ENCODE measurements around the gene CCDC43.
A peak's percentile ranks its signal among the peaks of the same experiment; 100 is the strongest.

DNA sequence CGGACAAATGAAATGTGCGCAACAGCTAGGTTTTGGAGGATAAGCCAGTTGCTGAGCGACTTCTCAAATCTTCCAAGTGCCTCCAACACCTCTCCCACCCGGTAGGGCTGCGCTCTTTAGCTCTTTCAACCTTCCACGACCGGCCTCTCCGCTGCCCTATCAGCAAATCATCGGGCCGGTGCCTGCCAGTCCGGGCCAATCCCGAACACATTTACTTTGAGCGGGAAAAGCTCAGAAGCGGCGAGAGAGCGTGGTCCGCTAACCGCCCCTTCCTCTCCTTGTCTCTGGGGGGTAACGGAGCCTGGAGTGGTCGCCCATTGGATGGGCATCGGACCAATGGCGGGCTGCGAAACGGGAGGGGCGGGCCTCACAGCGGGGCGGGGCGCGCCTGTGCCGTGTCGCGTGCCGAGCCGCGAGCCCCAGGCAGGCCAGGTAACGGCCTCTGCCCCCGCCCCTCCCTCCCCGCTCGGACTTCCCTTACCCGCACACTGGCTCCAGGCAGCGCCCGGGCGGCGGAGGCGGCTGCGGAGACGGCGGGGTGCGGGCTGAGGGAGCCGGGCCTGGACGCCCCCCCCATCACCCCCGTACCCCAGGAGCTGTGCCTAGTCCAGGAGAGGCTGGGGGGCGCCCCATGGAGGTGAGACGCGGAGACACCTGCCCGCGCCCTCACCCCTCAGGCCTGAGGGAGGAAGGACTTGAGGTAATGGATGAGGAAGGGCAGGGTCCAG lies 33.4 kb downstream of the CCDC43 start, which contains the start of gene MEIOC:
- TF ChIP-seq, protein P1, sequence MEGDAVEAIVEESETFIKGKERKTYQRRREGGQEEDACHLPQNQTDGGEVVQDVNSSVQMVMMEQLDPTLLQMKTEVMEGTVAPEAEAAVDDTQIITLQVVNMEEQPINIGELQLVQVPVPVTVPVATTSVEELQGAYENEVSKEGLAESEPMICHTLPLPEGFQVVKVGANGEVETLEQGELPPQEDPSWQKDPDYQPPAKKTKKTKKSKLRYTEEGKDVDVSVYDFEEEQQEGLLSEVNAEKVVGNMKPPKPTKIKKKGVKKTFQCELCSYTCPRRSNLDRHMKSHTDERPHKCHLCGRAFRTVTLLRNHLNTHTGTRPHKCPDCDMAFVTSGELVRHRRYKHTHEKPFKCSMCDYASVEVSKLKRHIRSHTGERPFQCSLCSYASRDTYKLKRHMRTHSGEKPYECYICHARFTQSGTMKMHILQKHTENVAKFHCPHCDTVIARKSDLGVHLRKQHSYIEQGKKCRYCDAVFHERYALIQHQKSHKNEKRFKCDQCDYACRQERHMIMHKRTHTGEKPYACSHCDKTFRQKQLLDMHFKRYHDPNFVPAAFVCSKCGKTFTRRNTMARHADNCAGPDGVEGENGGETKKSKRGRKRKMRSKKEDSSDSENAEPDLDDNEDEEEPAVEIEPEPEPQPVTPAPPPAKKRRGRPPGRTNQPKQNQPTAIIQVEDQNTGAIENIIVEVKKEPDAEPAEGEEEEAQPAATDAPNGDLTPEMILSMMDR (IDR thresholded peaks at IDR 0.05; ENCODE audit: extremely low read depth in 1 of 2, insufficient read depth in 1 of 2, low read depth in 1 of 2, low read length in 2 of 2): peak in 1 of 2 donors; percentile 10
- TF ChIP-seq POLR2AphosphoS5 (IDR thresholded peaks at IDR 0.05; ENCODE audit: insufficient read depth, low read depth, low read length): no peak
- peak; percentile 25 for TF ChIP-seq EZH2 (IDR thresholded peaks at IDR 0.05; ENCODE audit: borderline replicate concordance, low read depth, low read length, severe bottlenecking)
- TF ChIP-seq, protein P2, sequence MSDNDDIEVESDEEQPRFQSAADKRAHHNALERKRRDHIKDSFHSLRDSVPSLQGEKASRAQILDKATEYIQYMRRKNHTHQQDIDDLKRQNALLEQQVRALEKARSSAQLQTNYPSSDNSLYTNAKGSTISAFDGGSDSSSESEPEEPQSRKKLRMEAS (IDR thresholded peaks at IDR 0.05; ENCODE audit: insufficient read depth, insufficient read length): peak; percentile 43
- no peak for TF ChIP-seq JUN (IDR thresholded peaks at IDR 0.05; ENCODE audit: borderline replicate concordance, insufficient read depth, insufficient read length, low read depth)
- no peak for TF ChIP-seq POLR2A (IDR thresholded peaks at IDR 0.05; ENCODE audit: low read depth, low read length)

Measured in endothelial cell of umbilical vein (primary cell).